HEK293 (cell line): Measurements from ENCODE around the gene HOTAIR.
A peak's percentile ranks its signal among the peaks of the same experiment; 100 is the strongest.

Experiments used
- EGR2 ChIP-seq: fragments of 450-650 bp; formaldehyde crosslinking; IDR thresholded peaks from 2 replicates; pipeline ENCODE4 v1.5.1; 2016; ENCODE audit warnings: low read depth, missing biosample characterization, missing genetic modification characterization
- GFI1B ChIP-seq: fragments of 450-650 bp; formaldehyde crosslinking; IDR thresholded peaks from 2 replicates; pipeline ENCODE4 v1.5.1; 2016; ENCODE audit warnings: missing biosample characterization, missing genetic modification characterization
- PRDM10 ChIP-seq: fragments of 450-650 bp; formaldehyde crosslinking; IDR thresholded peaks from 2 replicates; pipeline ENCODE4 v1.5.1; 2016; ENCODE audit warnings: missing biosample characterization, missing genetic modification characterization
- SP2 ChIP-seq: fragments of 450-650 bp; formaldehyde crosslinking; IDR thresholded peaks from 2 replicates; pipeline ENCODE4 v1.5.1; 2016; ENCODE audit warnings: missing biosample characterization, missing genetic modification characterization
- SP7 ChIP-seq: fragments of 450-650 bp; formaldehyde crosslinking; IDR thresholded peaks from 2 replicates; pipeline ENCODE4 v1.5.1; 2016; ENCODE audit warnings: missing biosample characterization, missing genetic modification characterization
- YY1 ChIP-seq: fragments of 450-650 bp; formaldehyde crosslinking; IDR thresholded peaks from 2 replicates; pipeline ENCODE4 v1.5.1; 2018; ENCODE audit warnings: missing biosample characterization, missing genetic modification characterization
- ZBTB48 ChIP-seq: fragments of 450-650 bp; formaldehyde crosslinking; IDR thresholded peaks from 2 replicates; pipeline ENCODE4 v1.5.1; 2016; ENCODE audit warnings: missing biosample characterization, missing genetic modification characterization
- ZNF121 ChIP-seq: fragments of 450-650 bp; formaldehyde crosslinking; IDR thresholded peaks from 2 replicates; pipeline ENCODE4 v1.5.1; 2016; ENCODE audit warnings: missing biosample characterization, missing genetic modification characterization
- ZNF132 ChIP-seq: fragments of 450-650 bp; formaldehyde crosslinking; IDR thresholded peaks from 2 replicates; pipeline ENCODE4 v1.5.1; 2017; ENCODE audit warnings: missing biosample characterization, missing genetic modification characterization, borderline replicate concordance
- ZNF18 ChIP-seq: fragments of 450-650 bp; formaldehyde crosslinking; IDR thresholded peaks from 2 replicates; pipeline ENCODE4 v1.5.1; 2016; ENCODE audit warnings: missing biosample characterization, missing genetic modification characterization
- ZNF423 ChIP-seq: fragments of 450-650 bp; formaldehyde crosslinking; IDR thresholded peaks from 2 replicates; pipeline ENCODE4 v1.5.1; 2016; ENCODE audit warnings: missing biosample characterization, missing genetic modification characterization
- ZNF555 ChIP-seq: fragments of 450-650 bp; formaldehyde crosslinking; conservative IDR thresholded peaks from 2 replicates; pipeline ENCODE4 v1.5.1; 2017; ENCODE audit warnings: missing biosample characterization, mild to moderate bottlenecking, missing genetic modification characterization, inconsistent platforms
- ZNF677 ChIP-seq: fragments of 450-650 bp; IDR thresholded peaks from 2 replicates; pipeline ENCODE4 v1.5.0; 2018; ENCODE audit warnings: missing biosample characterization, mild to moderate bottlenecking, missing genetic modification characterization, moderate library complexity
- ZNF768 ChIP-seq: fragments of 450-650 bp; formaldehyde crosslinking; IDR thresholded peaks from 2 replicates; pipeline ENCODE4 v1.5.1; 2018; ENCODE audit warnings: missing biosample characterization, mild to moderate bottlenecking, missing genetic modification characterization
- TF ChIP-seq, protein P1 (sequence below): fragments of 450-650 bp; formaldehyde crosslinking; IDR thresholded peaks from 2 replicates; pipeline ENCODE4 v1.5.1; 2017; ENCODE audit warnings: missing biosample characterization, missing genetic modification characterization
- TF ChIP-seq, protein P2 (sequence below): fragments of 450-650 bp; formaldehyde crosslinking; IDR thresholded peaks from 2 replicates; pipeline ENCODE4 v1.5.1; 2016; ENCODE audit warnings: missing biosample characterization, missing genetic modification characterization, borderline replicate concordance
- TF ChIP-seq, protein P3 (sequence below): fragments of 450-650 bp; IDR thresholded peaks from 2 replicates; pipeline ENCODE4 v1.5.1; 2018; ENCODE audit warnings: missing biosample characterization, mild to moderate bottlenecking, missing genetic modification characterization
- TF ChIP-seq, protein P4 (sequence below): fragments of 450-650 bp; formaldehyde crosslinking; IDR thresholded peaks from 2 replicates; pipeline ENCODE4 v1.5.1; 2017; ENCODE audit warnings: missing biosample characterization, missing genetic modification characterization

HOTAIR gene

GRCh38 chr12:53976172-53976822, 1.5 kb upstream of the HOTAIR start (continued):
- TF ChIP-seq, protein P1, sequence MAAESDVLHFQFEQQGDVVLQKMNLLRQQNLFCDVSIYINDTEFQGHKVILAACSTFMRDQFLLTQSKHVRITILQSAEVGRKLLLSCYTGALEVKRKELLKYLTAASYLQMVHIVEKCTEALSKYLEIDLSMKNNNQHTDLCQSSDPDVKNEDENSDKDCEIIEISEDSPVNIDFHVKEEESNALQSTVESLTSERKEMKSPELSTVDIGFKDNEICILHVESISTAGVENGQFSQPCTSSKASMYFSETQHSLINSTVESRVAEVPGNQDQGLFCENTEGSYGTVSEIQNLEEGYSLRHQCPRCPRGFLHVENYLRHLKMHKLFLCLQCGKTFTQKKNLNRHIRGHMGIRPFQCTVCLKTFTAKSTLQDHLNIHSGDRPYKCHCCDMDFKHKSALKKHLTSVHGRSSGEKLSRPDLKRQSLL (tag by site-specific recombination): 0 out of 2 replicates have a peak, but pooled peaks have one; percentile 32
- TF ChIP-seq ZNF555 (tag by site-specific recombination): no peak
- 0 out of 2 replicates have a peak, but pooled peaks have one; percentile 39 for TF ChIP-seq YY1 (tag by site-specific recombination)
- TF ChIP-seq ZNF132 (tag by site-specific recombination): no peak
- no peak for TF ChIP-seq ZBTB48 (tag by site-specific recombination)
- TF ChIP-seq PRDM10 (tag by site-specific recombination): peak; percentile 92
- TF ChIP-seq SP2 (tag by site-specific recombination): no peak
- no peak for TF ChIP-seq ZNF768 (tag by site-specific recombination)
- TF ChIP-seq, protein P2, sequence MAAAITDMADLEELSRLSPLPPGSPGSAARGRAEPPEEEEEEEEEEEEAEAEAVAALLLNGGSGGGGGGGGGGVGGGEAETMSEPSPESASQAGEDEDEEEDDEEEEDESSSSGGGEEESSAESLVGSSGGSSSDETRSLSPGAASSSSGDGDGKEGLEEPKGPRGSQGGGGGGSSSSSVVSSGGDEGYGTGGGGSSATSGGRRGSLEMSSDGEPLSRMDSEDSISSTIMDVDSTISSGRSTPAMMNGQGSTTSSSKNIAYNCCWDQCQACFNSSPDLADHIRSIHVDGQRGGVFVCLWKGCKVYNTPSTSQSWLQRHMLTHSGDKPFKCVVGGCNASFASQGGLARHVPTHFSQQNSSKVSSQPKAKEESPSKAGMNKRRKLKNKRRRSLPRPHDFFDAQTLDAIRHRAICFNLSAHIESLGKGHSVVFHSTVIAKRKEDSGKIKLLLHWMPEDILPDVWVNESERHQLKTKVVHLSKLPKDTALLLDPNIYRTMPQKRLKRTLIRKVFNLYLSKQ: no peak
- TF ChIP-seq ZNF18 (tag by site-specific recombination): 0 out of 2 replicates have a peak, but pooled peaks have one; percentile 8
- TF ChIP-seq EGR2 (tag by site-specific recombination): no peak
- TF ChIP-seq ZNF423: no peak
- TF ChIP-seq, protein P3, sequence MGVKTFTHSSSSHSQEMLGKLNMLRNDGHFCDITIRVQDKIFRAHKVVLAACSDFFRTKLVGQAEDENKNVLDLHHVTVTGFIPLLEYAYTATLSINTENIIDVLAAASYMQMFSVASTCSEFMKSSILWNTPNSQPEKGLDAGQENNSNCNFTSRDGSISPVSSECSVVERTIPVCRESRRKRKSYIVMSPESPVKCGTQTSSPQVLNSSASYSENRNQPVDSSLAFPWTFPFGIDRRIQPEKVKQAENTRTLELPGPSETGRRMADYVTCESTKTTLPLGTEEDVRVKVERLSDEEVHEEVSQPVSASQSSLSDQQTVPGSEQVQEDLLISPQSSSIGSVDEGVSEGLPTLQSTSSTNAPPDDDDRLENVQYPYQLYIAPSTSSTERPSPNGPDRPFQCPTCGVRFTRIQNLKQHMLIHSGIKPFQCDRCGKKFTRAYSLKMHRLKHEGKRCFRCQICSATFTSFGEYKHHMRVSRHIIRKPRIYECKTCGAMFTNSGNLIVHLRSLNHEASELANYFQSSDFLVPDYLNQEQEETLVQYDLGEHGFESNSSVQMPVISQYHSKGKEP: no peak
- no peak for TF ChIP-seq ZNF121 (tag by site-specific recombination)
- no peak for TF ChIP-seq ZNF677 (tag by site-specific recombination)
- TF ChIP-seq SP7 (tag by site-specific recombination): peak; percentile 59; the same call in 1 of the 2 replicates
- no peak for TF ChIP-seq GFI1B
- TF ChIP-seq, protein P4, sequence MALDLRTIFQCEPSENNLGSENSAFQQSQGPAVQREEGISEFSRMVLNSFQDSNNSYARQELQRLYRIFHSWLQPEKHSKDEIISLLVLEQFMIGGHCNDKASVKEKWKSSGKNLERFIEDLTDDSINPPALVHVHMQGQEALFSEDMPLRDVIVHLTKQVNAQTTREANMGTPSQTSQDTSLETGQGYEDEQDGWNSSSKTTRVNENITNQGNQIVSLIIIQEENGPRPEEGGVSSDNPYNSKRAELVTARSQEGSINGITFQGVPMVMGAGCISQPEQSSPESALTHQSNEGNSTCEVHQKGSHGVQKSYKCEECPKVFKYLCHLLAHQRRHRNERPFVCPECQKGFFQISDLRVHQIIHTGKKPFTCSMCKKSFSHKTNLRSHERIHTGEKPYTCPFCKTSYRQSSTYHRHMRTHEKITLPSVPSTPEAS: no peak
